Measurements from ENCODE around the gene GMPS.
"Not testable (repeated sequence)": the region's sequence is repeated elsewhere in the genome, so short reads cannot be mapped to it uniquely, and the experiment has no call there.

GMPS gene

DNA sequence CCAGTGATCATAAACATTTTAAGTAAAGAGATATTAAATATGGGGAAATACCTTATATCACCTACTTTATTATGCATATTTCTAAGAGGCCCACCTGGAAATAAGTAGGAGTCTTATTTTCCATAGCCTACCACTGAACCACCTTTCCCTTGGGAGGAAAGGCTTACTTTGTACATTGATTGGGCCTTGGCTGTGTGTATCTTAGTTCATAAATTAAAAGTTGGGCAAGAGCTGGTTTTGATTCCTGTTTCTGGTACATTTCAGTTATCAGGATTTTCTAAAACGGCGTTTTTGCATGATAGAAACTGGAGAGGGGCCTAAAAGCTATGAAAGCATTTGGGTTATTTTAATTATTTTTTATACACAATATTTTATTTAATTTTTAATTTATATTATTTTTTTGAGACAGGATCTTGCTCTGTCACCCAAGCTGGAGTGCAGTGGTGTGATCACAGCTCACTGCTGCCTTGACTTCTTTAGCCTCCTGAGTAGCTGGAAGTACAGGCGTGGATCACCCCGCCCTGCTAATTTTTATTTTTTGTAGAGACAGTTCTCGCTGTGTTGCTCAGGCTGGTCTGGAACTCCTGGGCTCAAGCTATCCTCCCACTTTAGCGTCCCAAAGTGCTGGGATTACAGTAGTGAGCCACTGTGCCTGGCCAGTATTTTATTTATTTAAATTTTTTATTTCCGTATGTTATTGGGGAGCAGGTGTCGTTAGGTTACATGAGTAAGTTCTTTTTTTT is 2.6 kb downstream of the GMPS start:
- no peak for DNase-seq

- no peak for DNase-seq
These were observed 5.6 kb downstream of the GMPS start for GRCh38 chr3:155876037-155876436.

- no peak for DNase-seq
These were observed 6.1 kb downstream of the GMPS start for GRCh38 chr3:155876503-155876902.

DNA sequence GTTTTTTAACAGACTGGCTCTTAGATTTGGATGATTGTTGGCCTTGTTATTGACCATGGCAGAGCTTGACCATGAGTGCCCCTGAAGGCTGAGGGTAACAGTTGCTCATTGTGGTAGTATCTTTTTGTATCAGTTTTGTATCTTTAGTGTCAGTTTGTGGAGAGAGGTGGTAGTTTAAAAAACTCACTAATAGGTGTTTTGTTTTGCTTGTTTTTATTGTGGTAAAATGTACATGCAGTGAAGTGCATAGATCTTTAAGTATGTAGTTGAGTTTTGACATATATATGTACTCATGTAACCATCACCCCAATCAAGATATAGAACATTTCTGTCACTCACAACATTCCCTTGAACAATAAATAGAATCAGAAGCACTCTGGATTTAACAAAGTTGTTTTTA is 9.8 kb downstream of the GMPS start:
- DNase-seq, result no peak

GRCh38 chr3:155884292-155884691 is 13.8 kb downstream of the GMPS start:
- DNase-seq, result no peak

GRCh38 chr3:155885292-155885691 is 14.8 kb downstream of the GMPS start:
- no peak for DNase-seq

DNA sequence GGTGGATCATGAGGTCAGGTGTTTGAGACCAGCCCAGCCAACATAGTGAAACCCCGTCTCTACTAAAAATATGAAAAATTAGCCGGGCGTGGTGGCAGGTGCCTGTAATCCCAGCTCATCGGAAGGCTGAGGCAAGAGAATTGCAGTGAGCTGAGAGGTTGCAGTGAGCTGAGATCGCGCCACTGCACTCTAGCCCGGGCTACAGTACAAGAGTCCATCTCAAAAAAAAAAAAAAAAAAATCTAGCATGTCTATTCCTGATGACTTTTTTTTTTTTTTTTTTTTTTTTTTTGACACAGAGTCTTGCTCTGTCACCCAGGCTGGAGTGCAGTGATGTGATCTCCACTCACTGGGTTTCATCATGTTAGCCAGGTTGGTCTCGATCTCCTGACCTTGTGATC is 15.9 kb downstream of the GMPS start:
- DNase-seq, result not testable (repeated sequence)

GRCh38 chr3:155886915-155887314 is 16.5 kb downstream of the GMPS start:
- no peak for DNase-seq

DNA sequence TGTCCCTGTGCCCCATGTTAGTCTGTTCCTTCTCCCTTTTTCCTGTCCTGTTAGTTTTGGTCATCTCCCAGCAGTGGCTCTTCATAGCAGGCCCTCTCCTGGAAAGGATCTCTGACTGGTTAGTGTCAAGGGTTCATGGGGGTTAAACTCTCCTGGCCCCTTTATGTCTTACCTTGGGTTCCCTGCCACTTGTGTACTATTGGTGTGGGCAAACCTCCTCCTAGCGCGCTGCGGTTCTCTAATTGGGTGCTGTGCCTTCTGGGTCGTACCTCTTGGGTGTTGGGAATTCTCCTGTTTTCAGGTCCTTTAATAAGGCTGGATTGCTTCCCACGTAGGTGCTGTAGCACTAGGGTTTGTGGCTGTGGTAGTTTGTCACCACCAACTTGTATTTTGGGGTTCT is 18.8 kb downstream of the GMPS start:
- no peak for DNase-seq

- no peak for DNase-seq
These were observed 19.5 kb downstream of the GMPS start for GRCh38 chr3:155889952-155890351.

- peak in 1 of 2 donors; percentile 9 for DNase-seq
These were observed 20.3 kb downstream of the GMPS start for GRCh38 chr3:155890671-155891190.

DNA sequence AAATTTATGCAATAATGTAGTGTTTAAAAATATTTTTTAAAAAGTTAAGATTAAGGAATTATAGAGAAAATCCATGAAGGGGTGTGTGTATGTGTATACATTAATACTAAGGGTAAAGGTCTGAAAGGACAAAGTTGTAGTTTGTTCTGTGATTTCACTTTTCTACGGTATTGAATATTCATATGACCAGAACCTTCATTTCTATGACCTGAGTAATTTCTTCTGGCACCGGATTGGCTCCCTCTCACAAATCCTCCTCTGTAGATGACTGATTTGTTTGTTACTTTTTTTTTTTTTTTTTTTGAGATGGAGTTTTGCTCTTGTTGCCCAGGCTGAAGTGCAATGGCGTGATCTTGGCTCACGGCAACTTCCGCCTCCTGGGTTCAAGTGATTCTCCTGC is 20.9 kb downstream of the GMPS start:
- no peak for DNase-seq

DNA sequence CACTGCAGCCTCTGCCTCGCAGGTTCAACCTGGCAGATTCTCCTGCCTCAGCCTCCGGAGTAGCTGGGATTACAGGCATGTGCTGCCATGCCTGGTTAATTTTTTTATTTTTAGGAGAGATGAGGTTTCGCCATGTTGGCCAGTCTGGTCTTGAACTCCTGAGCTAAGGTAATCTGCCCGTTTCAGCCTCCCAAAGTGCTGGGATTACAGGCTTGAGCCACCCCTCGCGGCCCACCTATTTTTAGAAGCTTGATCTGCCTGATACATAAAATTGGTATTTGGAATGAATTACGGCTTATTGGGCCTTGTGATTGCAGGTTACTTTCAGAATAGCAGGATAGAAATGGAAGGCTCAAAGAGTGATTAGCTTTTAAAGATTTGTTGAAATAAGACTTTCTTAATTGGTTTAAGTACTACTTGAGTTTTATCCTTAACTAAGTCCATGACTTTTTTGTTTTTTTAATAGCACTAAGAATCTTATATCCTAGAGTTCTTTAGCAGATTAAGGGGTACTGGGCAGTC is 25.0 kb downstream of the GMPS start:
- no peak for DNase-seq

DNA sequence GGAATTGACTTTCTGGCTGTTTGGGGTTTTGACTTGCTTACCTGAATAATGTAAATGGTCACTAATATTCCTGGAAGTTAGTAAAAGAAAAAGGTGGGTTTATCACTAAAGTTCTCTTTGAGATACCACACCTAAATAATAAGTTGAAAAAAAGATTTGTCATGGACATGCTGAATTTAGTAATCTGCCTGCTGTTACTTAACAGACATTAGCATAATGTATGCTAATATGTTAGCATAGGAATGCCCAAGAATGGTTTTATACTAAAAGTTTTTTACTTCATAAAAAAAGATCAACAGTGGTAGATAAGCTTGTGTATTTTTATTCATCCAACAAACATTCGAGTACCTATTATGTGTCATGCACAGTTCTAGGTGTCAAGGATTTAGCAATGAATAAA is 36.5 kb downstream of the GMPS start:
- DNase-seq, result no peak

DNA sequence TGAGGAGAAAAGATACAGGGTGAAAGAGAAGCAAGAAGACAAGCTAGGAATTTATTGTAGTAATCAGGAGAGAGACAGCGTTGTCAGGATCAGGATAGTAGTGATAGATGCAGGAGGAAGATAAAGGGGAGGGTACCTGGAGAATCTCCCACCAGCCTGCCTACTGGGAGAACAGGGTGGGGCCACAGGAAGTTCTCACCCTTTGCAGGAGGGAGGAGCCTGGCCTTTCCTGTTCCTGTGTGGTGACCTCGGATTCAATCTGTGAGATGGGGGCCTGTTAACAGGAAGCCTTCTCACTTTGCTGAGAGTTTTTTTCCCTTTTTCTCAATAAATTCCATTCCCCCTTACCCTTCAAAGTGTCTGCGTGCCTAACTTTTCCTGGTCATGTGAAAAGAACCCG is 37.6 kb downstream of the GMPS start:
- DNase-seq, result peak in 1 of 2 donors; percentile 1

- no peak for DNase-seq
These were observed 38.2 kb downstream of the GMPS start for GRCh38 chr3:155908605-155909004.

DNA sequence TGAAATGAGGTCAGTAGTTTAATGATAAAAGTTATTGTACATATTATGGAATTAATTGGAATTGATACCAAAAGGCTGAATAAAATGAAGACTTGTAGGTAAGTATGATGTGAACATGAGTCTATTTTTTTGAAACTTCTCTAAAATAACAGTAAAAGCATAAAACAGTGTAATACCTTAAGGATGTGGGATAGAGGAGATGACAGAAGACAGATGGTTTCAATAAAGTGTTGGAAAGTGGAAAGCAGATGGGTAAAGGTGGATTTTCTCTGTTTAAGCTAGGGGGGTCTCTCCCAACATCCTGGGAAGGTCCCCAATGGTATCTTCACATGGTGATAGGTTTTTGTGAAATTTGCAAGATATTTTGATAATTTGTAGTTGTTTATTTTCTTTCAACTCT is 41.6 kb downstream of the GMPS start:
- DNase-seq, result no peak

GRCh38 chr3:155912579-155913190 is 42.2 kb downstream of the GMPS start:
- no peak for DNase-seq

GRCh38 chr3:155917781-155918180 is 47.3 kb downstream of the GMPS start:
- DNase-seq, result no peak

DNA sequence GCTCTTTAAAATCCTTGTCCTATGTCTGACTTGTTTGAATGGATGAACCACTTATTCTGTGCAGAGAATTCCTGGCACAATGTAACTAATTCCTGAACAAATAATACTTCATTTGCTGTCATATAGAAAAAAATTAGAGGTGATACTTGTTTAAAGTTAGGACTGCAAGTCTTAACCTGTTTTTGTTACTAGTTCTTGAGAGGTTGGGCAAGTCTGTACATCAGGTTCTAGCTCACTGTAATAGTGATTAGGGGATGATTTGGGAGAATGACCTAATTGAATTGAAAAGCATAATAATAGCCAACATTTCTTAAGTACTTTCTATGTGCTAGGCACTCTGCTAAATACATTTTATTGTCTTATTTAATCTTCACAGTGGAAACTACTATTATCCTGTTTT is 49.3 kb downstream of the GMPS start:
- no peak for DNase-seq

- DNase-seq, result no peak
These were observed 51.0 kb downstream of the GMPS start for GRCh38 chr3:155921486-155921885.

- DNase-seq, result no peak
These were observed 63.8 kb downstream of the GMPS start for GRCh38 chr3:155934230-155934629.

GRCh38 chr3:155938409-155938808 is 68.0 kb downstream of the GMPS start:
- DNase-seq, result no peak

- DNase-seq, result no peak
These were observed 70.9 kb downstream of the GMPS start for GRCh38 chr3:155941354-155941753.
